Dendritic cell treated with granulocyte-macrophage colony-stimulating factor and Interleukin-4, amounts not matched to agents 40 ng/mL and 50 ng/mL, for 4 days (primary cell): ENCODE data around the gene TJP2.
"Not testable (repeated sequence)": the region's sequence is repeated elsewhere in the genome, so short reads cannot be mapped to it uniquely, and the experiment has no call there.

ENCODE experiments used
- H3K27ac Mint-ChIP-seq: one replicate; pipeline ENCODE4 v1.8.0; 2022; ENCODE audit warnings: mild to moderate bottlenecking, mixed read lengths
- H3K27me3 Mint-ChIP-seq: one replicate; pipeline ENCODE4 v1.8.0; 2022; ENCODE audit warnings: mild to moderate bottlenecking, mixed read lengths
- H3K36me3 Mint-ChIP-seq: one replicate; pipeline ENCODE4 v1.8.0; 2022; ENCODE audit warnings: low read depth, mixed read lengths
- H3K4me1 Mint-ChIP-seq: one replicate; pipeline ENCODE4 v1.8.0; 2022; ENCODE audit warnings: low read depth, mixed read lengths
- H3K4me3 Mint-ChIP-seq: one replicate; pipeline ENCODE4 v1.8.0; 2022; ENCODE audit warnings: mild to moderate bottlenecking, moderate library complexity, mixed read lengths
- H3K9me3 Mint-ChIP-seq: one replicate; pipeline ENCODE4 v1.8.0; 2022; ENCODE audit warnings: mixed read lengths
- intact Hi-C: fragments of 100-400 bp; cut with micrococcal nuclease; formaldehyde crosslinking; loops from one replicate; pipeline ENCODE4 v1.15.0; 2022

TJP2 gene

DNA sequence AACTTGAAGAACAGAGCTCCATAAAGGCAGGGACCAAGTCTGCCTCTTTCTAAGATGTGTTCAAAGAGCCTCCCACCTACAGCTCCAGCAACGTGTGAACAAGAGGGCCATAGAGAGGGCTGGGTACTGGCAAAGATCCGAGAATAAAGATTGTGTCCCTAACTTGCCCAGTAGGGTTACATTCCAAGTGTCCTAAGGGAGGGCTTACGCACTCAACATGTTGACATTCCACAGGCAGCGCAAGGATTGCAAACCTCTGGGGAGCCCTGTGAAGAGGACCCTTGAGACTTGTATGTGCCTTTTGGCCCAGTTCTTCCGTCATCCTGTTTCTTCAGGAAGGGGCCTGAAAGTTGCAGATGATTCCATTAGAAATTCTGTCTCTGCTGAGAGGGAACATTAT lies 102.7 kb downstream of the TJP2 start:
- H3K36me3 Mint-ChIP-seq, result no peaks in the 10 kb centered on the region
- no peak overlapping the region for H3K27ac Mint-ChIP-seq
- H3K4me3 Mint-ChIP-seq, result no peak overlapping the region
- peaks cover 7% of the 10 kb centered on the region for H3K4me1 Mint-ChIP-seq
- peaks cover 2% of the 10 kb centered on the region for H3K27me3 Mint-ChIP-seq
- peaks cover 24% of the 10 kb centered on the region for H3K9me3 Mint-ChIP-seq
- intact Hi-C loops, result no loop called here

GRCh38 chr9:69279084-69279731 lies 105.1 kb downstream of the TJP2 start:
- H3K9me3 Mint-ChIP-seq, result peaks cover 23% of the 10 kb centered on the region
- no peak overlapping the region for H3K4me3 Mint-ChIP-seq
- peaks cover 3% of the 10 kb centered on the region for H3K27me3 Mint-ChIP-seq
- intact Hi-C loops, result no loop called here
- no peaks in the 10 kb centered on the region for H3K36me3 Mint-ChIP-seq
- H3K4me1 Mint-ChIP-seq, result peaks cover 7% of the 10 kb centered on the region
- H3K27ac Mint-ChIP-seq, result no peak overlapping the region

DNA sequence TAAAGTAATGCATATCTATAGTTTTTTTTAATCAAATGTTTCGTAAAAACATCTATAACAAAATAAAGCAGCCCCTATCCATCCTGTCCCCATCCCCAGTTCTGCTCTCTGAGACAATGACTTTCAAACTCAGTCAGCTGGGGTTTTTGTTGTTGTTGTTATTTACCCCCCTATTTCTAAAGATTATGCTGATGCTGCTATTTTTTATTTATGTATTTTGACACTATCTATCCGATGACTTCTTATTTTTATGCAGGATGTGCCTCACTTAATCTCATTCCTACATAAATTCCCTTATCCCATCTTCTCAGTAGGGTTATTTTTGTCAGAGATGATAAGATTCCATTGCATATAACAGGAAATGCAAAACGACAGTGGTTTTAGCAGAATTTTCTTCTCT lies 105.7 kb downstream of the TJP2 start:
- Mint-ChIP-seq H3K27ac (no peak overlapping the region), H3K36me3 (no peaks in the 10 kb centered on the region), H3K4me1 (peaks cover 7% of the 10 kb centered on the region), H3K4me3 (no peak overlapping the region), H3K27me3 (peaks cover 5% of the 10 kb centered on the region), H3K9me3 (peaks cover 18% of the 10 kb centered on the region)
- intact Hi-C loops, result no loop called here

DNA sequence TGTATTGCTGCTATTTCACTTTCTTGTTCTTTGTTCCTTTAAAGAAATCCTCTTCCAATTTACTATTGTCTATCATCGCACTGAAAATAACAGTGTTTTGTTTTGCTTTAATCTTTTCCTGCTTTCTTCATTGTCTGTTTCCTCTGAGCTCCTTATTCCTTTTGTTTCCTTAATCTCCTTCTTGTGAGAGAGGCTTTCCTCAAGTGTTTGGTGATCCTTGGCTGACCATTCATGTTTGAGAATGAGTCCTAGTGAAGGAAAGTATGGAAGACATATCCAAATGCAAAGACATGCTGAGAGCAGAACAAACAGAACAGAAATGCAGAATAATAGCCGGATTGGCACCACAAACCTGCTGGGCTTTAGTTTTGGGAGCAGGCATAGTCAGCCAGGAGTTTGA lies 108.9 kb downstream of the TJP2 start:
- H3K27me3 Mint-ChIP-seq, result peaks cover 11% of the 10 kb centered on the region
- intact Hi-C loops, result no loop called here

GRCh38 chr9:69292078-69292477 lies 118.0 kb downstream of the TJP2 start:
- intact Hi-C loops, result no loop called here
- Mint-ChIP-seq H3K9me3 (no peaks in the 10 kb centered on the region), H3K4me1 (no peaks in the 10 kb centered on the region)

More for the DNA sequence above, 108.9 kb downstream of the TJP2 start:
- peaks cover 6% of the 10 kb centered on the region for H3K9me3 Mint-ChIP-seq
- no peak overlapping the region for H3K4me3 Mint-ChIP-seq
- peaks cover 7% of the 10 kb centered on the region for H3K4me1 Mint-ChIP-seq
- H3K36me3 Mint-ChIP-seq, result no peaks in the 10 kb centered on the region
- no peak overlapping the region for H3K27ac Mint-ChIP-seq

GRCh38 chr9:69293156-69293555 lies 119.1 kb downstream of the TJP2 start:
- Mint-ChIP-seq H3K27ac (no peak overlapping the region), H3K36me3 (no peaks in the 10 kb centered on the region), H3K27me3 (peaks cover 2% of the 10 kb centered on the region), H3K4me1 (no peaks in the 10 kb centered on the region), H3K4me3 (no peak overlapping the region), H3K9me3 (no peaks in the 10 kb centered on the region)
- intact Hi-C loops, result no loop called here

More at GRCh38 chr9:69292078-69292477, 118.0 kb downstream of the TJP2 start:
- Mint-ChIP-seq H3K27ac (no peak overlapping the region), H3K27me3 (peaks cover 5% of the 10 kb centered on the region), H3K4me3 (no peak overlapping the region), H3K36me3 (no peaks in the 10 kb centered on the region)

GRCh38 chr9:69295872-69296552 lies 121.9 kb downstream of the TJP2 start:
- Mint-ChIP-seq H3K9me3 (no peaks in the 10 kb centered on the region), H3K27me3 (no peaks in the 10 kb centered on the region), H3K4me1 (peaks cover 7% of the 10 kb centered on the region), H3K36me3 (no peaks in the 10 kb centered on the region), H3K27ac (no peak overlapping the region), H3K4me3 (no peak overlapping the region)
- intact Hi-C loops, result no loop called here

DNA sequence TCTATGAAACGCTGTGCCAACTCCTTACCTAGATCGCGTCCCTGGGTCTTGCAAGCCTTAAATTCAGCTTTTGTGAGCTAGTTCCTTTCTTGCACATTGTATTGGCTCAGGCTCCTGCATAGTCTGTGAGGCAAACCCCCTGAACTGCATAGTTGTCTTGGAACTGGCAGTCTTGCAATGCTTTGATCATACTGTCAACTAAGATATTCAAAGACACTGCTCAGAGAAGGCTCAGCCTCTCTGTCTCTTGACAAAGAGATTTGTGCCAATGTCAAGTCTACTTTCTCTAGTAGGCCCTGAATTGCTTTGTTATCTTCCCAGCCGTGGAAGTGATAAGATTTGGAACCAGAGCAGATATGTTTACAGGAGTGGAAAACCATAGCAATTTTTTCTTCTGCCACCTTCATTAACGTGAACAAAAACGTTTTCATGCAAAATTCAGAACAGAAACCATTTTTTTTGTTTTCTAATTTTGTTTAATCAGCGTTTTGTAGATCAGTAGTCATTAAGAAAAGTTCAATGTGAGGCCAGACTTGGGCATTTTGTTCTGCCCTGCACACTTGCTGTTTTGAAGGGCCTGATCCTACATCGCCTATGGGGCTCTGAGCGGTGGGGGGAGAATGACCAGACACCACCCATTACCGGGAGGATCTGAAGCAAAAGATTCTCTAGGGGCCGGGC lies 123.4 kb downstream of the TJP2 start:
- no peaks in the 10 kb centered on the region for H3K27me3 Mint-ChIP-seq
- H3K4me1 Mint-ChIP-seq, result peaks cover 7% of the 10 kb centered on the region
- no peaks in the 10 kb centered on the region for H3K36me3 Mint-ChIP-seq
- no peaks in the 10 kb centered on the region for H3K9me3 Mint-ChIP-seq
- no peak overlapping the region for H3K27ac Mint-ChIP-seq
- H3K4me3 Mint-ChIP-seq, result no peak overlapping the region
- intact Hi-C loops, result no loop called here

DNA sequence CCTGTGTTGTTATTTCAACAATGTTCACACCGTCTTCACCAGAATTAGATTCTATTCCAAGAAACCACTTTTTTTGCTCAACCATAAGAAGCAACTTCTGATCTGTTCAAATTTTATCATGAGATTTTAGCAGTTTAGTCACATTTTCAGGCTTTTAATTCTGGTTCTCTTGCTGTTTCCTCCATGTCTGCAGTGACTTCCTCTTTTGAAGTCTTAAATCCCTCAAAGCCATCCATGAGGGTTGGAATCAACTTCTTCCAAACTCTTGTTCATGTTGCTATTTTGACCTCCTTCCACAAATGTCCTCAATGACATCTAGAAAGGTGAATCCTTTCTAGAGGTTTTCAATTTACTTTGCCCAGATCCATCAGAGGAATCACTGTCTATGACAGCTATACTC lies 125.2 kb downstream of the TJP2 start:
- Mint-ChIP-seq H3K36me3 (no peaks in the 10 kb centered on the region), H3K27ac (no peak overlapping the region), H3K4me1 (peaks cover 7% of the 10 kb centered on the region), H3K4me3 (no peak overlapping the region), H3K27me3 (no peaks in the 10 kb centered on the region), H3K9me3 (no peaks in the 10 kb centered on the region)
- intact Hi-C loops, result no loop called here

DNA sequence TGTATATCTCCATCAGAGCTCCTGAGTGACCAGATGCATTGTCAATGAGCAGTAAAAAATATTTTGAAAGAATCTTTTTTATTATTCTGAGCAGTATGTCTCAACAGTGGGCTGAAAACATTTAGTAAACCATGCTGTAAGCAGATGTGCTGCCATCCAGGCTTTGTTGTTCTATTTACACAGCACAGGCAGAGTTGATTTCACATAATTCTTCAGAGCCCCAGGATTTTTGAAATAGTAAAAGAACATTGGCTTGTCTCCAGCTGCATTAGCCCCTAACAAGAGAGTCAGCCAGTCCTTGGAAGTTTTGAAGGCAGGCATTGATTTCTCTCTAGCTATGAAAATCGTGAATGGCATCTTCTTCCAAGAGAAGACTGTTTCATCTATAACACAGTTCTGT lies 125.7 kb downstream of the TJP2 start:
- H3K27me3 Mint-ChIP-seq, result no peaks in the 10 kb centered on the region
- H3K27ac Mint-ChIP-seq, result no peak overlapping the region
- intact Hi-C loops, result no loop called here
- no peak overlapping the region for H3K4me3 Mint-ChIP-seq
- H3K4me1 Mint-ChIP-seq, result peaks cover 7% of the 10 kb centered on the region
- H3K9me3 Mint-ChIP-seq, result no peaks in the 10 kb centered on the region
- H3K36me3 Mint-ChIP-seq, result no peaks in the 10 kb centered on the region

DNA sequence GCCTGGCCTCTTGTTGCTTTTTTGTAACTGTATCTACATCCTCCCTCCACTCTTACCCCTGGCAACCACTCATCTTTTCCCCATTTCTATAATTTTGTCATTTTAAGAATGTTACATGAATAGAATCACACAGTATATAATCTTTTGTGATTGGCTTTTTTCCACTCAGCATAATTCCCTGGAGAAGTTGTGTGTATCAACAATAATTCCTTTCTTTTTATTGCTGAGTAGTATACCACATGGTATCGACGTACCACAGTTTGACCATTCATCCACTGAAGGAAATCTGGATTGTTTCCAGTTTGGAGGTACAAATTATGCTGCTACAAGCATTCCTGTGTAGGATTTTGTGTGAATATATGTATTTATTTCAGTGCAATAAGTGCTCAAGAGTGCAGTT lies 129.3 kb downstream of the TJP2 start:
- Mint-ChIP-seq H3K9me3 (no peaks in the 10 kb centered on the region), H3K4me1 (peaks cover 7% of the 10 kb centered on the region), H3K36me3 (no peaks in the 10 kb centered on the region), H3K27me3 (no peaks in the 10 kb centered on the region), H3K27ac (no peak overlapping the region), H3K4me3 (no peak overlapping the region)
- intact Hi-C loops, result no loop called here

GRCh38 chr9:69306895-69307445 lies 132.9 kb downstream of the TJP2 start:
- H3K4me1 Mint-ChIP-seq, H3K27me3 Mint-ChIP-seq, H3K4me3 Mint-ChIP-seq: not testable (repeated sequence)

GRCh38 chr9:69307446-69308205 lies 133.5 kb downstream of the TJP2 start:
- no peaks in the 10 kb centered on the region for H3K27me3 Mint-ChIP-seq
- H3K9me3 Mint-ChIP-seq, result peaks cover 10% of the 10 kb centered on the region
- H3K4me1 Mint-ChIP-seq, result peaks cover 6% of the 10 kb centered on the region
- H3K36me3 Mint-ChIP-seq, result no peaks in the 10 kb centered on the region
- H3K27ac Mint-ChIP-seq, result no peak overlapping the region
- no peak overlapping the region for H3K4me3 Mint-ChIP-seq
- intact Hi-C loops, result no loop called here

More at GRCh38 chr9:69306895-69307445, 132.9 kb downstream of the TJP2 start:
- intact Hi-C loops, H3K27ac Mint-ChIP-seq, H3K36me3 Mint-ChIP-seq, H3K9me3 Mint-ChIP-seq: not testable (repeated sequence)
